Ovary (tissue), 9 donors: ENCODE data around the gene DOCK1. TPM values are rescaled to one million over a fixed set of nuclear protein-coding genes. Genes with fewer than 3 reads are reported as not detected.

ENCODE experiments used
- DNase-seq, 5 donors: peaks; one replicate each; pipeline ENCODE4 v3.0.0-alpha.2; 2019 to 2020
- H3K27ac ChIP-seq, 2 donors: fragments of 200-600 bp; one replicate each; pipeline versions ENCODE4 v1.5.1 to v1.8.0; 2019 to 2022
- H3K27me3 ChIP-seq: fragments of 200-600 bp; one replicate; pipeline ENCODE4 v1.8.0; 2022
- H3K36me3 ChIP-seq: fragments of 200-600 bp; sonication (generic); one replicate; pipeline ENCODE4 v1.5.1; 2019
- H3K4me1 ChIP-seq: one replicate; pipeline ENCODE4 v1.8.1; 2013; ENCODE audit warnings: mild to moderate bottlenecking, moderate library complexity; ENCODE audit not compliant: insufficient read depth
- H3K4me3 ChIP-seq: fragments of 200-600 bp; sonication (generic); one replicate; pipeline ENCODE4 v1.5.1; 2017
- H3K9me3 ChIP-seq, 2 donors: fragments of 200-600 bp in 1 of 2; sonication (generic) in 1 of 2; one replicate each; pipeline versions ENCODE4 v1.5.1 to v1.8.1; 2013 to 2019; ENCODE audit warnings: mild to moderate bottlenecking in 1 of 2, moderate library complexity in 1 of 2
- CTCF ChIP-seq, 3 donors: fragments of 450-650 bp in 2 of 3; fragments of 200-600 bp in 1 of 3; IDR thresholded peaks; one replicate each; pipeline versions ENCODE4 v1.5.1 to v1.8.0; 2016 to 2022; ENCODE audit warnings: antibody characterized with exemption in 3 of 3, mild to moderate bottlenecking in 1 of 3
- EP300 ChIP-seq: sonication (generic); formaldehyde crosslinking; IDR thresholded peaks from one replicate; pipeline ENCODE4 v1.6.1; 2017; ENCODE audit warnings: antibody characterized with exemption
- POLR2A ChIP-seq: fragments of 450-650 bp; IDR thresholded peaks from one replicate; pipeline ENCODE4 v1.6.1; 2017; ENCODE audit warnings: antibody characterized with exemption, mild to moderate bottlenecking, moderate library complexity
- WGBS, 3 donors: extraction: QIAGEN DNeasy Blood & Tissue Kit in 1 of 3; methylation state at CpG; one replicate each; pipeline versions ENCODE4 v1.1.5 to v1.1.7; 2013 to 2017; 5-methylcytosine and 5-hydroxymethylcytosine counted together
- intact Hi-C, 4 donors: fragments of 100-400 bp; cut with DNase I; formaldehyde crosslinking; loops; one replicate each; pipeline versions ENCODE4 v1.11.0 to v1.15.1; 2022 to 2023
- polyA plus RNA-seq, 2 donors: library from polyadenylated mRNA; stranded (reverse); fragments of 200-250 nt in 1 of 2; fragments of 350-450 nt in 1 of 2; fragmentation: Illumina TruSeq in 1 of 2; extraction: RNeasy Lipid Tissue Mini Kit (QIAGEN cat#74804) in 1 of 2; gene quantifications; one replicate each; pipeline ENCODE4 v1.2.3, GENCODE V29; 2013 to 2014
- total RNA-seq, 7 donors: library from RNA; depleted of rRNA in 2 of 7; stranded (reverse); fragments of >200 nt in 2 of 7; fragmentation: NEBNext Ultra II Directional in 3 of 7; extraction: Animal tissue kit (Norgen Biotek cat#: 25700) in 3 of 7; gene quantifications; one replicate each; pipeline versions ENCODE4 v1.1.0 to v1.2.4, GENCODE V29; 2016 to 2023
- donor health status: DM: no; HTN: no; CAD: no; lungs with moderate emphysema.
- donor health status: DM: no; HTN: no; CAD: no.
- donor health status: Bipolar disorder and iron deficiency.
- donor health status: DM: yes; HTN: yes; CAD: no.
- donor health status: DM: no; HTN: no; CAD: no.
- donor health status: DM: yes; HTN: yes; CAD: no.

DOCK1 gene
- total and polyA plus RNA-seq, 9 donors: 24.7 to 68.3 (median 51.1) TPM

DNA sequence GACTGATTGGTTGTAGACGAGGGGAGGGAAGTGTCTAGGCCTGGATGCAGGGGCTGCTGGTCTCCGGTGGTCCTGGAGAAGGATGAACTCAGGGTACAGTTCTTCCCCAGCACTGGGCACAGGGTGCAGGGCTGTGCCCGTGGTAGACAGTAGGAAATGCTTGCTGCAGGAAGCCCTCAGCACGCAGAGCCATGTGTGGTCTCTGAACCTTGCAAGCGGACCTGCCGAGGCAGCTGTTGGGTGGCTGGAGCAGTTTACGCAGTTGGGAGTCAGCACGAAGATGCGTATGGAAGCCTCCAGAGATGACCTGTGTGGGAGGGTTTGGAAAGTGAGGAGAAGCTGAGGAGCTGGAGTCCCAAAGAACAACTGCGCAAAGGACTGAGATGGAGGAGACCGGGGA lies 39.0 kb downstream of the DOCK1 start:
- no peak for DNase-seq

GRCh38 chr10:126945351-126946030 lies 40.3 kb downstream of the DOCK1 start:
- Histone ChIP-seq H3K4me3 (no peak overlapping the region), H3K27ac (no peak overlapping the region), H3K4me1 (peaks cover 2% of the 10 kb centered on the region), H3K9me3 (no peaks in the 10 kb centered on the region), H3K36me3 (no peaks in the 10 kb centered on the region), H3K27me3 (no peaks in the 10 kb centered on the region)
- TF ChIP-seq POLR2A (no peak), CTCF (IDR thresholded peaks at IDR 0.05) (no peak), EP300 (no peak)
- 86 to 92% (median 89%) methylated on average over 15 of the region's 15 CpGs for WGBS, 3 donors
- intact Hi-C loops: no loop called here
- DNase-seq: no peak

More for the DNA sequence above, 39.0 kb downstream of the DOCK1 start:
- Histone ChIP-seq H3K27me3 (no peaks in the 10 kb centered on the region), H3K36me3 (no peaks in the 10 kb centered on the region), H3K9me3 (no peaks in the 10 kb centered on the region), H3K4me3 (no peak overlapping the region), H3K27ac (no peak overlapping the region), H3K4me1 (peaks cover 2% of the 10 kb centered on the region)
- intact Hi-C loops: no loop called here
- TF ChIP-seq EP300: no peak
- TF ChIP-seq CTCF (IDR thresholded peaks at IDR 0.05): no peak
- TF ChIP-seq POLR2A: no peak
- WGBS, 3 donors: 82 to 91% (median 91%) methylated on average over 11 of the region's 11 CpGs

GRCh38 chr10:126946746-126947145 lies 41.5 kb downstream of the DOCK1 start:
- Histone ChIP-seq H3K27ac (no peak overlapping the region), H3K4me3 (no peak overlapping the region), H3K4me1 (peaks cover 2% of the 10 kb centered on the region), H3K27me3 (no peaks in the 10 kb centered on the region), H3K9me3 (no peaks in the 10 kb centered on the region), H3K36me3 (no peaks in the 10 kb centered on the region)
- intact Hi-C loops: no loop called here
- TF ChIP-seq EP300 (no peak), POLR2A (no peak), CTCF (IDR thresholded peaks at IDR 0.05) (no peak)
- WGBS, 3 donors: 96 to 98% (median 97%) methylated on average over 6 of the region's 6 CpGs
- no peak for DNase-seq

DNA sequence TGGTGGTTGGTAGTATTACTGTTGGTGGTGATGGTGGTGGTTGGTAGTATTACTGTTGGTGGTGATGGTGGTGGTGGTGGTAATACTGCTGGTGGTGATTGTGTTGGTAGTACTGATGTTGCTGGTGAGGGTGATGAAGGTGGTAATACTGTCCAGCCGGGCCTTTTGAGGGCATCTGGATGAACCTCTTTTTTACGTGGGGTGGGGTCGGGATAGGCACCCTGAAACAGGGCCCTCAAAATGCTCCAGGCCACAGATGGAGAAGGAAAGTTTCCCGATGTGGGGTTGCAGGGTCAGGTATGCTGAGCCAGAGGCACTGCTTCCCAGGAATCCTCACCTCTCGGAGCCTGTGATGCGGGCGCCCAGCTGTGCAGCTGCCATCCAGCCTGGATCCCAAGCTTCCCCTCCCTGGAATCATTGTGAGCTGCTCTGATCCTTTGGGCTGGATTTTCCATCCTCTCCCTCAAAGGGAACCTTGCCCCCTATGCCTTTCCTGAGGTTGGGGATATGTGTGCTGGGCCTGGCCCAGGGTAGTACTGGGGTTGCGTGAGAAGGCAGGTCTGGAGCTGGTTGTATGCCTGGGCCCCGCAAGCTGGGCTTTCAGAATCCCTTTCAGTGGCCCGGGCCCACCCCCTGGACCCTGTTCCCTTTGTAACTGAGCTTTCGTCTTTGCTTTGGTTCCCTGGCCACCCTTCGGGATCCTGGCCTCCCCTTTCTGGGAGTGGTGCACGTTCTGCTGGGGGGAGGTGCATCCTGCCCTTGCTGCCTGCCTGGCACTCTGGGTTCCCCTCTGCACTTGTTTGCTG lies 43.3 kb downstream of the DOCK1 start:
- Histone ChIP-seq H3K27ac (no peak overlapping the region), H3K27me3 (no peaks in the 10 kb centered on the region), H3K36me3 (no peaks in the 10 kb centered on the region), H3K4me1 (peaks cover 2% of the 10 kb centered on the region), H3K4me3 (no peak overlapping the region), H3K9me3 (no peaks in the 10 kb centered on the region)
- intact Hi-C loops: no loop called here
- DNase-seq: no peak
- WGBS, 3 donors: 94 to 97% (median 94%) methylated on average over 13 of the region's 13 CpGs
- TF ChIP-seq EP300 (no peak), POLR2A (no peak), CTCF (IDR thresholded peaks at IDR 0.05) (no peak)
